GM19468 (cell line): ENCODE measurements around the gene SLC38A11.

ENCODE experiments used
- ATAC-seq: cut with Tn5 transposase; IDR thresholded peaks from one replicate; pipeline ENCODE4 v1.9.1; 2021; ENCODE audit warnings: mild to moderate bottlenecking, moderate library complexity, moderate number of reproducible peaks; ENCODE audit not compliant: unreplicated experiment; ENCODE audit errors: extremely low read depth

Gene SLC38A11

GRCh38 chr2:164849506-164849905, 105.8 kb downstream of the SLC38A11 start:
- no peak for ATAC-seq

GRCh38 chr2:164847981-164848741, 107.2 kb downstream of the SLC38A11 start:
- ATAC-seq, result no peak

- ATAC-seq, result no peak
Measured at GRCh38 chr2:164847291-164847690, 108.0 kb downstream of the SLC38A11 start.

- no peak for ATAC-seq
Measured at GRCh38 chr2:164846276-164846675, 109.0 kb downstream of the SLC38A11 start.
